Measurements from ENCODE around the gene GFRAL.

The GFRAL gene

GRCh38 chr6:55327169-55327568, at the start of gene GFRAL:
TSS of gene GFRAL (plus strand) at chr6:55327469. CDS start at chr6:55327555, 86 bp downstream.
- H3K4me2 ChIP-seq (ENCODE audit: low read depth, low read length, poor library complexity, severe bottlenecking) = no peak within 1 kb of the TSS
- no peaks in the 10 kb centered on the region for H4K20me1 ChIP-seq (ENCODE audit: insufficient read depth, low read length, poor library complexity, severe bottlenecking)
- no peaks in the 10 kb centered on the region for H3K36me3 ChIP-seq (ENCODE audit: insufficient read depth, low read length)
- no peaks in the 10 kb centered on the region for H3K4me1 ChIP-seq (ENCODE audit: insufficient read depth, low read length, poor library complexity, severe bottlenecking)
- TF ChIP-seq CTCF (conservative IDR thresholded peaks at IDR 0.05; ENCODE audit: low read length) (no peak), EZH2phosphoT487 (IDR thresholded peaks at IDR 0.05; ENCODE audit: borderline replicate concordance) (no peak)
- H3K9ac ChIP-seq (ENCODE audit: low read depth, low read length, poor library complexity, severe bottlenecking) = no peak within 1 kb of the TSS
- no peak within 1 kb of the TSS for H3K4me3 ChIP-seq (ENCODE audit: low read length, poor library complexity, severe bottlenecking)
- no peaks in the 10 kb centered on the region for H3K9me3 ChIP-seq (ENCODE audit: insufficient read depth, low read depth, low read length)
- no peak within 1 kb of the TSS for H2AFZ ChIP-seq (ENCODE audit: low read length)
- H3K79me2 ChIP-seq (ENCODE audit: insufficient read depth, low read length) = no peaks in the 10 kb centered on the region
- no peaks in the 10 kb centered on the region for H3F3A ChIP-seq (ENCODE audit: low read depth)
- H3K9me2 ChIP-seq (replicated peaks; ENCODE audit: low read depth, low read length) = no peaks in the 10 kb centered on the region
- no peaks in the 10 kb centered on the region for H3K27me3 ChIP-seq (ENCODE audit: insufficient read depth, low read length, poor library complexity, severe bottlenecking)

GRCh38 chr6:55277646-55278045, 49.6 kb upstream of the GFRAL start:
- Histone ChIP-seq H4K20me1 (ENCODE audit: insufficient read depth, low read length, poor library complexity, severe bottlenecking) (no peaks in the 10 kb centered on the region), H3F3A (ENCODE audit: low read depth) (no peaks in the 10 kb centered on the region), H2AFZ (ENCODE audit: low read length) (peak overlapping the region; percentile 69; the same call in 1 of the 2 replicates), H3K9ac (ENCODE audit: low read depth, low read length, poor library complexity, severe bottlenecking) (no peak overlapping the region), H3K4me1 (ENCODE audit: insufficient read depth, low read length, poor library complexity, severe bottlenecking) (peaks cover 4% of the 10 kb centered on the region), H3K9me3 (ENCODE audit: insufficient read depth, low read depth, low read length) (no peaks in the 10 kb centered on the region), H3K27me3 (ENCODE audit: insufficient read depth, low read length, poor library complexity, severe bottlenecking) (no peaks in the 10 kb centered on the region), H3K4me3 (ENCODE audit: low read length, poor library complexity, severe bottlenecking) (peak overlapping the region; percentile 20), H3K9me2 (replicated peaks; ENCODE audit: low read depth, low read length) (no peaks in the 10 kb centered on the region), H3K36me3 (ENCODE audit: insufficient read depth, low read length) (no peaks in the 10 kb centered on the region), H3K4me2 (ENCODE audit: low read depth, low read length, poor library complexity, severe bottlenecking) (peak overlapping the region; percentile 49), H3K79me2 (ENCODE audit: insufficient read depth, low read length) (no peaks in the 10 kb centered on the region)
- TF ChIP-seq CTCF (conservative IDR thresholded peaks at IDR 0.05; ENCODE audit: low read length) (no peak), EZH2phosphoT487 (IDR thresholded peaks at IDR 0.05; ENCODE audit: borderline replicate concordance) (no peak)

GRCh38 chr6:55281215-55281614, 46.1 kb upstream of the GFRAL start:
- peaks cover 4% of the 10 kb centered on the region for H3K4me1 ChIP-seq (ENCODE audit: insufficient read depth, low read length, poor library complexity, severe bottlenecking)
- H2AFZ ChIP-seq (ENCODE audit: low read length) = no peak overlapping the region
- no peaks in the 10 kb centered on the region for H3K9me2 ChIP-seq (replicated peaks; ENCODE audit: low read depth, low read length)
- no peaks in the 10 kb centered on the region for H3K79me2 ChIP-seq (ENCODE audit: insufficient read depth, low read length)
- H3K27me3 ChIP-seq (ENCODE audit: insufficient read depth, low read length, poor library complexity, severe bottlenecking) = no peaks in the 10 kb centered on the region
- H3K9ac ChIP-seq (ENCODE audit: low read depth, low read length, poor library complexity, severe bottlenecking) = no peak overlapping the region
- H3K9me3 ChIP-seq (ENCODE audit: insufficient read depth, low read depth, low read length) = no peaks in the 10 kb centered on the region
- no peak for TF ChIP-seq CTCF (conservative IDR thresholded peaks at IDR 0.05; ENCODE audit: low read length)
- no peak for TF ChIP-seq EZH2phosphoT487 (IDR thresholded peaks at IDR 0.05; ENCODE audit: borderline replicate concordance)
- no peaks in the 10 kb centered on the region for H4K20me1 ChIP-seq (ENCODE audit: insufficient read depth, low read length, poor library complexity, severe bottlenecking)
- H3K4me2 ChIP-seq (ENCODE audit: low read depth, low read length, poor library complexity, severe bottlenecking) = no peak overlapping the region
- H3K4me3 ChIP-seq (ENCODE audit: low read length, poor library complexity, severe bottlenecking) = no peak overlapping the region
- H3F3A ChIP-seq (ENCODE audit: low read depth) = no peaks in the 10 kb centered on the region
- H3K36me3 ChIP-seq (ENCODE audit: insufficient read depth, low read length) = no peaks in the 10 kb centered on the region
